NCI-H2171 treated with DMSO at 0.1 percent for 48 hours (cell line): ENCODE results near the gene HSP90AB1.
A peak's percentile ranks its signal among the peaks of the same experiment; 100 is the strongest.

Source experiments
- DNase-seq: peaks from one replicate; lab custom pipeline; 2025; lab: John Stamatoyannopoulos, UW

HSP90AB1 gene

DNA sequence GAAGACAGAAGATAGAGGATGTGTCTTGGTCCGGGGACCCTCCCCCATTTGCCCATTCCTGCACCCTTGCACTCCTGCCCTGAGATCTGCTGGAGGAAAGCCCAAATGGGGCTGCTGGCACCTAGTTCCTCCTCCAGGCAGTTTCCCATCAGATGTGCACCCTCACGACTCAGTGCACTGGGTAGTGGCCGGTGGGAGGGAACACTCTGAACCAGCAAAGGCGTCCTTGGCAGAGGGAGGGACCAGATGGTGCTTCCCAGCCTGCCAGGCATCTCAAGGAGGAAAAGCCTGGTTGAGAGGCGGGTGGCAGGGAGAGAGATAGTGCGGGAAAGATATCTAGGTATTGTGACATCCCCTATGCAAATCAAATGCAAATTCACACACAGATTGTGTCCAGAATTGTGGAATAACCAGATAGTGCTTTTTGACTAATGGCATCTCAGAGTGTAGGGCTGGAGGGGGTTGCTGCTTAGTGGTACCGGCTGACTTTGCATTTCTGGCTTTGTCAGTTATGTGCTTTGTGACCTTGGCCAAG, 42.9 kb downstream of the HSP90AB1 start:
- peak; percentile 90 for DNase-seq

DNA sequence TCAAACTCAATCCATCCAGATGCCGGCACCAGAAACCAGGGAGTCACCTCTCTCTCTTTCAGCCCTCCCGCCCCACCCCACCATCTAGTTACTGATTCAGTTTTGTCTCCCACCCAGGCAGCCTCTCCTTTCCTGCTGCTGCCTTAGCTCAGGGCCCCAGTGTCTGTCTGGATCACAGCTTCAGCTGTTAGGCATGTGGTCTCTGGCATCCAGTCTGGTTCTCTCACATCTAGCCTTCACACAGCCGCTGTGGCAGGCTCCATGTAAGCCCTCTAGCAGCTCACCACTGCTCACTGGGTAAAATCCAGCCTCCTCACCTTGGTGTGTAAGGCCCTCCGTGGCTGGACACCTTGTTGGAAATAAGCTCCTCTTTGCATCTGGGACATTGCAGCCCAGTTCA, 44.9 kb downstream of the HSP90AB1 start:
- no peak for DNase-seq

DNA sequence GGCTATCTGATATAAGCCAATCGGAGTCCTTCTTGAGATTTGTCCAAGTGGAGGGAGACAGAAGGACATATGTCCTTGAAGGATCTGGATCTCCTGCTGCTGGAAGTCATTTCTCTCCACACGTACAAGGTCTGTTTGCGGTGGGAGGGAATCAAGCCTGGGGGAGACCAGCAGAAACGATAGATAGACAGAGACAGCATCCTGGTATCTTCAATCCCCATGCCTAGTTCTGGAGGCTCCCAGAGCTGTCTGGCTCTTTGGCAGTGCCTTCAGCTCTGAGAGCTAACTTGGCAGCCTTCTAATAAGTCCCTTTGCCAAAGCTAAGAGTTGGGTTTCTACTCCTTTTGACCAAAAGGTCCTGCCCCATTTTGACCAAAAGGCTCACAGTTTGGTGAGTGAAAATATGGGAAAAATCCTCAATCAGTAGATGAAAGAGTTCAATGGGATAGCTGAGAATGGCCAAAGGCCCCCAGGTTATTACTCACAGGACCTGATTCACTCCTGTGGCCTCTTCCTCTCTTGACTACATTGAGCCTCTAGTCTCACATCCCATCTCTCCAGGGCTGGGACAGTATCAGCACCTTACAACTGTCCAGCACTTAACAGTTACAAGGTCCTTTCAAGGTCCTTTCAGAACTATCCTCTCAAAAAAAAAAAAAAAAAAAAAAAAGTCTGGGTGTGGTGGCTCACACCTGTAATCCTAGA, 45.9 kb downstream of the HSP90AB1 start:
- DNase-seq = no peak

DNA sequence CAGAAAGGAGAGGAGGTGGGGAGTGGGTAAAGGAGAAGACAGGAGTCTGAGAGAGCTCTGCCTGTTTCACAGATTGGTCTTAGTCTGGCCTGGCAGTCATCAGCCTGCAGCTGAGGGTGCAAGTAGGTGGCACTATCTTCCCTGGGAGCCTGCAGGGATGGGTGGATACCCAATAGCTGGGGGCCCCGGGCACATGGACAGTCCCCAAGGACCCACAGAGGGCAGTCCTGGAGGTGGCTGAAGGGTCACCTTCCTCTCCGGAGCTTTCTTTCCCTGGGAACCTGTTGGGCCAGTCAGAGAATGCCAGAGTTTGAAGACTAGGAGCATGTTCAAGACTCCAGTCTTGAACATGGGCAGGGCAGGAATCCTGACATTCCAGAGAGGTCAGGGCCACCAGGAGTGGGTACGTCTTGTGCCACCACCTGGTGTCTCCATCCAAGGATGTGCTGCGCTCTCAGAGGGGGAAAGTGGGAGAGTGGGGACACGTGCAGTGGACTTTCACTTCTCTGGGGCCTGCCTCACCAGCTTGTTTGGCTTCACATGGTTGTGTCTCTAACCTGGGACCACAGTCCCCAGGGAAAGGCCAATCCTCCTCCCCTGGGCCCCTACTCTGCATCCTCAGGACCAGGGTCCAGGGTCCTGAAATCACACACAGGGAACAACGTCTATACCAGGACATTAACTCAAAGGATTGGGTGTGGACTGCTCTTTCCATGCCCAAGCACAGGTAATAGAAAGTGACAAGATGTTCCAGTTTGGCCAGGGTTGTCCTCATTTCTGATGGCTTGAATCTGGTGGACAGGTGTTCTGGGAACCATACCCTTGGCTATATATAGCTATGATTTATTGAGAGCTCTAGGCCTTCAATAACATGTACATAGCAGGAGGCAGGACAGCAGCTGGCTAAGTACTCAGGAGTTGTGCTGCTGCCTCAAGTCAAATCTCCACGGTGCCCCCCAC, 48.2 kb downstream of the HSP90AB1 start:
- no peak for DNase-seq

DNA sequence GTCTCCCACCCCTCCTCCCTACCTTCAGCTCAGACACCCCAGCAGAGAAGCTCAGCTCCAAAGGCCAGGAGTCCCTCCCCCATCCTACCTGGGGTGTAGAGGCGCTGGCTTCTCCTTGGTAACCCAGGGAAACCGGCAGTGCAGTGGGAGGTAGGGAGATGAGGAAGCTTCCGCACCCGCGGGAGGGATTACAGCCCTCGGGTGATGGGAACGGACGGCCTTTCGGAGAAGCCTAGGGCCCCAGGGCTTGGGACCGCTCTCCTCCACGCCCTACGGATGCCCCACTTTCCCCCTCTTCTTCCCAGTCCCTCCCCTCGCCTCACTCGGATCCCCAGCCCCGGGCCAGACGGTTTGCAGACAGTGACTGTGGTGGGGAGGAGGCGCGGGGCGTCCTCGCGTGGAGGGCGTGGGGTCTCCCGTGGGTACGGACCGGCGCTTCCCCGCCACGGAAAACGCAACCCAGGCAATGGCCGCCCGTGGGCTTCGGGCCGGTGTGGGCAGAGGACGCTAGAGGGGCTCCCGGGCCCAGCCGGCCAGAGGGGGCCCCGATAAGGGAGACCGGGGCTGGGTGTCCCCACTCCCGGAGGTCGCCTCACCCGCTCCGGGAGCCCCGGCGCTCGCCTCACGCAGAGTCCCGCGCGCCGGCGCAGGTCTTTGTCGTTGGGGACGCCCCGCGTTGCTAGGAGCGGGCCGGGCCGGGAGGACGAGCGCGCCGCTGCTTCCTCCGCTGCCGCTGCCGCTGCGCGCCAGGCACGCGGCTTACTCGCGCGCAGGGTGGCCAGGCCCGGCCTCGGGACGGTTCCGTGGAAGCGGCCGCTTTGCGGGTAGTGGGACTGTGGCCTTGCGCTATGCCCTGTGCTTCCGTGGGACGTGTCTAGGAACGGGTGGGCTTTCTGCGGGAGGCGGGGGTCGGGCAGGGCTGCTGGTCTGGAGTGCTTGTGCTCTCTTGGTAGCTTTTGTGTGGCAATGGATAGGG, 50.5 kb downstream of the HSP90AB1 start:
- DNase-seq = peak; percentile 35

DNA sequence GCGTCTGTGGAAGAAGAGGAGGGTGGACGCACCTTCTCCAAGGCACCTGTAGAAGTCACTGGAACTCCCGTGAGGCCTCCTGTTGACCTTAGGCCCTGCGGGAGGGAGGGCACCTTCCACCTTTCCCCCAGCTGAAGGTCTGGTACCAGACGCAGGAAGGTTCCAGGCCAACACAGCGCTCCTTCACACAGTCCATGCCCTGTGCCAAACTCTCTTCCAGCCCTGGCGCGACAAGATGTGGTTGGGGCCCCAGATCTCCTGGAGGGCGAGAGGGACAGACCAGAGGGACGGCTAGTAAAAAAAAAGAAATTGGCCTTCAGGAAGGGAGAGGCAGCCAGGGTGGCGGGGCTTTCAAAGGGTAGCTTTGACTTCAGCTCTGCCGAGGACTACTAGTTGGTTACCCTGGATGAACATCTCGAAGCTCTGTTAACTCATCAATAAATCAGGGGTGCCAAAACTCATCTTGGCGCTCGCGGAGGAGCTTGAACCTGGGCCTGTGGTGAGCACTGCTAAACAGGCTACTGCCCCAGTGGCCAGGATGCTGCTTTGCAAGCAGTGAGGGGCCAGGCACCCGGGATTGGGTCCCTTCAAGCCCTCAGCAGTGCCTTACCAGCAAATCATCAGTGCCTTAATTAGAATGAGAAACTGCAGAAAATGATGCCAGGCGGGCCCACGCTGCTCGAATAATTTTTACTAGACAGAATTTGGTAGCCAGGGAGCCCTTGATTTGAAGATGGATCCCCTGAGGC, 51.3 kb downstream of the HSP90AB1 start:
- no peak for DNase-seq

DNA sequence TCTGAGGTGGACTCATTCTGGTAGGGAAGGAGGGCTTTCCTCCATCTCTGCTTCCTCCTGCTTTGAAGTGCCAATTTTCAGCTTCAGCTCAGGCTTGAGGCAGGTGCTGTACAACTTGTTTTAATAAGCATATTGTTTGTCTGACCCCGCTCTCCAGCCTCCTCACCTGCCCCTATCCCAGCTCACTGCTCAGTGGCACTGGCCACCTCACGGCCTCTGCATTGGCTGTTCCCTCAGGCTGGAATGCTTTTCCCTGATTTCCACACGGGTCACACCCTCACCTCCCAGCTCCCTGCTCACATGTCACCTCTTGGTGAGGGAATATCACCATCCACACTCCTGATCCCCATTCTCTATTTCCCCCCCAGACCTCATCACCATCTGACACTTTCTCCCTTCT, 52.0 kb downstream of the HSP90AB1 start:
- no peak for DNase-seq

DNA sequence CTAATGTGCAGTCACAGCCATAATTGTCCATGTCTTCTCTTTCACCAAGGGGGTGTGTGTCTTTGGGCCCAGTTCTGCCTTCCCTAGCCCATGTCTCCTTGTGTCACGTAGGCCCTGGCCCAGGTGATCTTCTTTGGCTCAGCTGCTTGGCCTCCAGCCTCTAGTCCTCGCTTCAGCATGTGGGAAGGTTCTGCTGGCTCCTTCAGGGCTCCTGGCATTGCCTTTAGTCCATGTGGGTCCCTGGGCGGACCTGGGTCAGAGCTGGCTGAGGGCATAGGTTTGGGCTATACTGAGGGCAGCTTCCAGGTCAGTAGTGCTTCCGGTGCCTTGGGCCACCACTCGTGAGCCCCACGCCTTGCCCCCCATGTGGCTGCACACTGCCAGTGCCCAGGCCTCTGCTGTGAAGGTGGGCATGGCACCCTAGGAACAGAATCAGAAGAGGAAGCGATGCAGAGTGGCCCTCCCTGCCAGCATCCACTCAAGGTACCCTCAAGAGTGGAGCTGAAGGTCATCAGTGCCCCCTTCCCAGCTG, 53.5 kb downstream of the HSP90AB1 start:
- DNase-seq = no peak

DNA sequence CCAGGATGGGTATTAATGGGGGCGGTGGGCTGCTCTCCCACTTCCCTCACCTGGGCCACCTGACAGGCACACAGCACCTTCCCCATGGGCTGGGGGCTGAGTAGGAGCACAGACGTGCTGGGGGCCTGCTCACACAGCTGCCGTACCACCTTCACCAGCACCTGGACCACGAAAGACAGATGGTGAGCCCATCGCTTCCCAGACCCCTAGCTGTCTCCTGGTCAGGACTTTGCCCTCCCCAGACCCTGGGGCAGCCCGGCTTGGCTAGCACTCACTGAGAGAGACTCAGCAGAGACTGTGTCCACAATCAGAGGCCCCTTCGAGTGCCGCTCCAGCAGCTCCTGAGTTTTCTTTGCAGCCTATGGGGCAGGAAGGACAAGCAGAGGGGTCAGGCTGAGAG, 54.2 kb downstream of the HSP90AB1 start:
- DNase-seq = no peak

DNA sequence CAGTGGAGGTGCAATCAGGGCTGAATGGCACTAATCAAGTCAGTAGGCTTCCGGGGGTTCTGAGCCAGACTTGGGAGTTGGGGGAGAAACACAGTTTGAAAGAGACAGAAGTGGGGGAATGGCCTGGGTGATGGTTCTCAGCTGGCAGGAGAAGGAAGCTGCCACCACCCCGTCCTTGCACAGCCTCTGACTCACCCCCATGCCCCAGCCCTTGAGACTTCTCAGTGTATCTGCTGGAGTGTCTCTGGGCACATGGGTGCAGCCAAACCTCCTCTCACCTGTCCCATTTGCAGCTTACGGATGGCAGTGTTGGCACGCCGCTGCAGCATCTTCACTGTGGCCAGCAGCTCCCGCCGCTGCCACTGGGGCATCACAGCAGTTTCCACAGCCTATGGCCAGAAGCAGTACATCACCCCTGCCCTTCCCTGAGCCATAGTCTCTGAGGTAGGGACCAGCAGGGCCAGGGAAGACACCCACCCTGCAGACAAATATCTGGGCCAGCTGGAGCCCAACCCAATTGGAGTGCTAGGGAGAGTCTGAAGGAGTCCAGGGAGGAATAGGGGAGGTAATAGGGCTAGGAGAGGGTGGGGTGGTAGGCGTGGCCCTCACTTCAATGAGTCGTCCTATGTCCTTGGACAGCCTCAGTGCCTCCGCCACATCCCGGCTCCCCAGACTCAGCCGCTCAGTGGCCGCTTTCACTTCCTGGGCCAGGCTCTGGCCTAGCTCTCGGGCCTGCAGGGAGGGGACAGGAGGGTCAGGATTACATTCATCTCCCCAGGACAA, 55.1 kb downstream of the HSP90AB1 start:
- DNase-seq = no peak

DNA sequence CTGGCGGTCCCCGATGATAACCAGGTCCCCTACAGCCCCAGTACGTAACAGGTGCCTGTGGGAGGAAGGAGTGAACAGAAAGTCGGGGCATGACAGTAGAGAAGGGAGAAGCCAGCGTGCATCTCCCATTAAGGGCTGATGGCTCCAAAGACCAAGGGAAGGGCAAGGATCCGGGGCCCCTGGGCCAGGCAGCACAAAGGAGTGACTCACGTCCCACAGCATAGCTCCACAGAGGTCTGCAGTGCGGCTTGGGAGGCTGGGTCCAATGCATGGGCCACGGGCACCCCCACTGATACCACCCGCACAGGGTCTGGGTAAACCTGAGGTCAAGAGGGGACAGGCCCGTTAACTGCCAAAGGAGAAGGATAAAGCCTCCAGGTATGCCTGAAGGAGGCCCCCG, 56.0 kb downstream of the HSP90AB1 start:
- DNase-seq = no peak
